GM21390 (cell line): ENCODE data around the gene TNS1.

Experiments
- ATAC-seq: cut with Tn5 transposase; IDR thresholded peaks from one replicate; pipeline ENCODE4 v1.9.1; 2021; ENCODE audit not compliant: unreplicated experiment

TNS1 gene

GRCh38 chr2:218015586-218016521 is 13.1 kb upstream of the TNS1 start:
- no peak for ATAC-seq

- no peak for ATAC-seq
Observed at GRCh38 chr2:218014706-218015585, 12.2 kb upstream of the TNS1 start.

- no peak for ATAC-seq
Observed at GRCh38 chr2:218013289-218013688, 10.5 kb upstream of the TNS1 start.

DNA sequence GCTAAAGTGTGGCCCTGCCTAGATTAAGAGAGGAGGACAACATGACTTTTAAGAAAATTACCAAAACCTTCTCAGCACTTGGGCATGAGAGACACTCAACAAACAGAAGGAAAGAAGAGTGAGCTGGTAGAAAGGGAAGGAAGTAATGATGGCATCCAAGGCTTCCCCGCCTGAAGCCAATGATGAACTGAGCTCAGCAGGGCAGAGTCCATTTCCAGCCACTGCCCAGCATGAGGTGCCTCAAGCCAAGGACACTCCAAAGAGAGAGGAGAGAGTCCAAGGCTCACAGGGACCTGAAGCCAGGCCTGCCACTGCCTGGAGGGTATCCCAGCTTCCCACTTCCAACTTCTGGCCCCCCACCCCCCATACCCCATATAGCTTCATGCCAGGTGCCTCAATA is 9.5 kb upstream of the TNS1 start:
- no peak for ATAC-seq

DNA sequence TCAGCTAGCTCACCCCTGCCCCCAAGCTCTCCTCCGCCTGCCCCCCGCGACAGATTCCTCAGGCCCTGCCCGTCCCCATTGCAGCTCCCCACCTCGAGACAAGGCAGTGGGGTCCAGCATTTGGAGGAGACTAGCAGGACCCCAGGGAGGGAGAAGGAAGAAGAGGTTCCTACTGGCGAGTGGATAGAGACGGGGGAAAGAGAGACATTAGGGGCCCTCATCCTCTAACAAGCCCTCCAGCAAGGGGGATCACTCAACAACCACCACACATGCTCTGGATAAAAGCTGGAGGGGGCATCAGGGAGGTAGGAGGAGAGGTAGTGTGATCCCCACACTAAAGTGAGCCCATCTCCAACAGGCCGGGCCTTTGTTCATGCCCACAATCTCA is 8.9 kb upstream of the TNS1 start:
- no peak for ATAC-seq

GRCh38 chr2:218010984-218011652 is 8.3 kb upstream of the TNS1 start:
- ATAC-seq: no peak

GRCh38 chr2:218010140-218010983 is 7.6 kb upstream of the TNS1 start:
- ATAC-seq: peak; percentile 50

DNA sequence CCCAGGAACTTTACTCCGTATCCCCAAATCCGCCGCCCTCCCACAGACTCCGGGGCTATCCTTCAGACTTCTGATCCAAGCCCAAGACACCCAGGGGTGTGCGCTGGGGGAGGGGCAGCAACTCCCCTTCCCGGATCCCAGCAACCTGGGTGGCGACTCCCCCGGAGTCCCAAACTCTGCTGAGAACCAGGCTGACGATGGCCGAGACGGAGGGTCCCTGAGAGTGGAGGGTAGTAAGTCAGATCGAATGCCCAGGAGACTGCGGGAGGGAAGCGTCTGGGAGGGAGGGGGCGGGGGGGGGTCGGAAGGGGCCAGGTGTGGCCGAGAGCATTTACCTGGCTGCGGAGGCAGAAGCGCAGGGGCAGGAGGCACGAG is 7.0 kb upstream of the TNS1 start:
- ATAC-seq: no peak

DNA sequence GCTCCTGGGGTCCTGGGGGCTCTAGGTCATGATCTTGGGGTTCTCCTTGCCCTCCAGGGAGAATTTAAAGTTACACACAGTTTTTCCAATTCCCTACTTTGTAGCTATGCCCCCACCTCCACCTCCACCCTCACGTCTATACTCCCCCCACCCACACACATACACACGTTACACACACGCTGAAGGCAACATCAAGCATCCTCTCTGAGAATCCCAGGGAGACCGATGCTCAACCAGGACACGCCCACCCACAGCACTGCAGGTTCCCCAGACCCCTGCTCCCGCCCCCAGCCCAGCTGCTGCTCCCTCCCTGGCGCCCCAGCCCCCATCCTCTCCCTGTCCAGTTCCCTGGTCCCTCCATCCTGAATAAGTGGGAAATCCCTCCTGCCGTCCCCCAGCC is 6.4 kb upstream of the TNS1 start:
- ATAC-seq: no peak

DNA sequence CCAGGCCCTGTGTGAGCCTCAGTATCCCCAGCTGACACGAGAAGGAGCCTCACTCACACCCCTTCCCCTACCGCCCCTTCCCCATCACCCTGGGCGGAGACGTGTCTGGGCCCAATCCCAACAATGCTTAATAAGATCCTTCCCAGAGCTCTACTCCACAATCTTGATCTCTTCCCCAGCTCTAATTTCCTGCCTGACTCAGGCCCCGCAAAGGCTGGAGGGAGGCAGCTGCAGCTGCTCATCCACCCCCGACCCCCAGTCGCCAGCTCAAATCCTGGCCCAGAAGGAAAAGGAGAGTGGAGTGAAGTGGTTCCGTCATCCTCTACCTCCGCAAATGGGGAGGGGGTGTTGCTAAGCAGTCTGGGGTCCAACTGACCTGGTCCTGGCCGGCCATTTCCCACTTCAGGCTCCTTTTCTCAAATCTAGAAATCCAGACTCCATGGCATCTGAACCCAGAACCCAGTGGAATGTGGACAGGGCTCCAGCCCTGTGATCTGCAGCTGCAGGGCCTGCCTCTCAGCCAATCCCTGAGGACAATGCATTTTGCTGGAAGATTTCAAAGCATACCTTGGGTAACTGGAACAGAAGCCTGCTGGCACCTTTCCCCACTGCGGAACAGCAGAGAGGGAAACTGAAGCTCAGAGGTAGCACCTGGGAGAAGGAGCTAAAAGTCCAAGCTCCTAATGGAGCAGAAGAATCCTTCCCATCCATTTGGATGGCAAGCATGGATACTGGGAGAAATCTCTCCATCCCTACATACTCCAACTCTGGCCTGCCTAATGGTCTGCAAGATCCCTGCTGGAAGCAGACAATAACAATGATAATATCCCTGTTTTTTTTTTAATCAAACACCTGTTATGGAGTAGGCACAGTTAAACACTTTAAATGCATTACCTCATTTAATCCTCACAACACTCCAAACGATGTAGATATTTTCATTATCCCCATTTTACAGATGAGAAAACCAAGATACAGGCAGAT is 5.6 kb upstream of the TNS1 start:
- ATAC-seq: no peak

DNA sequence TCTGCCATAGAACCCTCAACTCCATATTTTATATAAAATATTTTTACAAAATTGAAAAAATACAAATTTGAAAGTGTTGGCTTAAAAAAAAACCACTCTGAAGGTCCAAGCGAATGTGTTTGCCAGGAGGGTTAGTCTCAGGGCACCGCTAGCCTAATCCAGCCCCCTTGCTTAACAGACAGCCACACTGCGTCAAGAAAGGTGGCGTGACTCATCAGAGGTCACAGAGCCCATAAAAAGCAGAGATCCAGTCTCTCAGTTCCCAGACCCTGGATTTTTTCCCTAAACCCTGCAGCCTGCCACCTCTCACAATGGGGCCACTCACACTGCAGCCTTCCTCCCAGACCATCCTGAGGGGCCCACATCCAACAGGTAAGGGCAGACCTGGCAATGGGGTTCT is 3.9 kb upstream of the TNS1 start:
- ATAC-seq: no peak

- no peak for ATAC-seq
Observed at GRCh38 chr2:218005486-218005885, 2.7 kb upstream of the TNS1 start.

DNA sequence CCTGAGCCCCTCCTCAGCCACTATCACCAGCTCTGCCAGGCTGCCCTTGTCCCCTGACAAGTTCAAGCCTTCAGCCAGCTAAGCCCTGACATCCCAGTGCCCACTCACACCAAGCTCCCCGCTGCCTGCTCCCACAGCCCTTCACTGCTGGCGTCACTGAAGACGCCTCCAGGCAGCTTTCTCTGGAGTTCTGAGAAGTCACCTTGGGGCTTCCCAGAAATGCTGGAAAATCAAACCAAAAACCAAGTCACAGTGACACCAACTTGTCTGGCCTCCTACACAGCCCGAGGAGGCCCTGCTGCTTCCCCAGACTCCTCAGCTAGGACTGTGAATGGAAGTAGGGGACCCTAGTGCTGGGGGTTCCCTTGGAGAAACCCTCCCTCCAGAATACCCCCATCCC is 2.2 kb upstream of the TNS1 start:
- no peak for ATAC-seq

- ATAC-seq: no peak
Observed at GRCh38 chr2:218003981-218004419, 1.2 kb upstream of the TNS1 start.

- no peak for ATAC-seq
Observed at GRCh38 chr2:218003281-218003944, 618 bp upstream of the TNS1 start.

DNA sequence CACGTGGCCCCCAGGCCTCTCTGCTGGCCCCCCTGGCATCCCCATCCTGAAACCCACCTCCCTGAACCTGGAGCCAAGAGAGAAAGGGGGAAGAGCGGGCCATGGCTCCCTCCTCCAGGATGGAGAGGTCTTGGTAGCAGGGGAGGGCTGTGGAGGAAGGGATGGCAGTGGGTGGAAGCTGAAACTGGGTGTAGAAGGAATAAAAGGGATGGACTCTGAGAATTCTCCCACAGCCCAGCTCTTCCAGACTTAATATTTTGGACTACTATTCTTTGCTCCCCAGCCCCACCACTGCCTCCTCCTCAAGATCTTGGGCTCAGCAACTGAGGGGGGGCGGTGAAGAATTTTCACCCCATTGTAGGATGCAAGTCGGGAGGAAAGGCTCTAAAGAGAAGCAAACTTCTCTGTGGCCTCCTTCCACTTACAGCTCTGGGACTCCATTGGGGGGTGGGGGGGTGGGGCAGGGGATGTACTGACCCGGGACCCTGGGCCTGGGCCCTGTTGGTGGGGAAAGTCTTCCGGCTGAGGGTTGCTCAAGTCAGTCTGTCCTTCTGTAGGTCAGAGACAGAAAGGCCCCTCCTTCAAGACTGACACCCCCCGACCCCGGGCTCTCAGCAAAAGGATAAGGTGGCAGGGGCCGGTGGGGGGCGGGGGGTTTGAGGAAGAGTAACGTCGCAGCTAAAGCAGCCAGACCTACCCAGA is 501 bp downstream of the TNS1 start:
- ATAC-seq: no peak

GRCh38 chr2:218001629-218002028 is 1.2 kb downstream of the TNS1 start:
- no peak for ATAC-seq

- ATAC-seq: no peak
Observed at GRCh38 chr2:218000136-218000535, 2.7 kb downstream of the TNS1 start.
